ENCODE measurements around the gene FLVCR2. TPM values are rescaled to one million over a fixed set of nuclear protein-coding genes. Genes with fewer than 3 reads are reported as not detected.

FLVCR2 gene
- total and polyA plus RNA-seq, 2 donors (not counting 1 experiment from before 2014, with no cell fraction given) = 0.31 to 1.6 TPM

DNA sequence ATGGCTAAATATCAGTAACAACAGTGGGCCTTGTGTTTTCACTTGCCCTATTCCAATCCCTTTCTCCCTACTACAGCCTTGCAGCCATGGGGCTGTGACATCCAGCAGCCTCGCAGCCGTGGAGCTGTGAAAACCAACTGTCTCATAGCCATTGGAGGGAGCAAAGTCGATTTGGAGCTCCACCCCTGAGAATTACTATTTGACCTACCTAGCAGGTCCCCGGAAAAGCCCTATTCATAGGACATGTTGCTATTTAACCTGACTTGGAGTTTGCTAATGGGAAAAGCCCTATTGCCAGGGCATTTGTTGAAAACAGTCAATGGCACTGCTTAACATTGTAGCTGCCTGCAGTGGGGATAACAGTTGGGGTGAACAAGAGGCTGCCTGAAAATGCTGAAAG is 49.0 kb downstream of the FLVCR2 start:
- Mint-ChIP-seq H3K4me3 (no peak overlapping the region), H3K27ac (no peak overlapping the region), H3K27me3 (peaks cover 27% of the 10 kb centered on the region), H3K4me1 (peaks cover 14% of the 10 kb centered on the region), H3K9me3 (ENCODE audit: insufficient read depth) (no peaks in the 10 kb centered on the region)
- intact Hi-C loops (cut with micrococcal nuclease) = no loop called here
- TF ChIP-seq EZH2 (IDR thresholded peaks at IDR 0.05; ENCODE audit: borderline replicate concordance, insufficient read depth, low read depth, low read length, poor library complexity, severe bottlenecking) = no peak
- ATAC-seq (ENCODE audit: low read depth) (no peak), DNase-seq (no peak)
- CTCF ChIA-PET = interaction anchor here (1.4 to 2.0 kb wide), 2 partner anchors 10 to 27 kb away, joined by 4 to 5 read pairs; no protein-coding TSS in a partner anchor
- Histone ChIP-seq H4K20me1 (ENCODE audit: control insufficient read depth, insufficient read depth, low read length, poor library complexity, severe bottlenecking) (no peaks in the 10 kb centered on the region), H3K4me1 (ENCODE audit: control insufficient read depth in 2 of 2, insufficient read depth in 2 of 2, low read length in 2 of 2) (peaks cover 9 to 11% of the 10 kb centered on the region in 2 donors), H3K36me3 (replicated peaks in 1 of 2; ENCODE audit: control extremely low read depth in 1 of 2, control insufficient read depth in 1 of 2, extremely low read depth in 1 of 2, insufficient read depth in 2 of 2, low read length in 1 of 2) (no peaks in the 10 kb centered on the region), H3K4me2 (replicated peaks; ENCODE audit: low read depth, low read length, poor library complexity, severe bottlenecking) (no peak overlapping the region), H2AFZ (ENCODE audit: insufficient read depth, low read depth, low read length, poor library complexity, severe bottlenecking) (no peak overlapping the region), H3K79me2 (ENCODE audit: control insufficient read depth, insufficient read depth, low read length) (no peaks in the 10 kb centered on the region), H3K9me3 (ENCODE audit: control extremely low read depth in 1 of 3, control insufficient read depth in 2 of 3, insufficient read depth in 1 of 3, low read length in 2 of 3) (peaks cover 0 to 4% (median 0%) of the 10 kb centered on the region in 3 donors), H3K27ac (ENCODE audit: low read length in 2 of 2) (no peak overlapping the region), H3K27me3 (replicated peaks in 1 of 4; ENCODE audit: control extremely low read depth in 1 of 4, control insufficient read depth in 3 of 4, insufficient read depth in 4 of 4, low read length in 3 of 4) (peaks cover 0 to 15% (median 12%) of the 10 kb centered on the region in 4 experiments), H3K4me3 (ENCODE audit: control extremely low read depth in 1 of 5, extremely low read depth in 1 of 5, insufficient read depth in 1 of 5, low read depth in 2 of 5, low read length in 4 of 5) (no peak overlapping the region), H3K9ac (ENCODE audit: low read length) (no peak overlapping the region)
- POLR2A ChIA-PET = no interaction called here
- 100% methylated on average over 2 of the region's 4 CpGs for WGBS (ENCODE audit: insufficient coverage)

DNA sequence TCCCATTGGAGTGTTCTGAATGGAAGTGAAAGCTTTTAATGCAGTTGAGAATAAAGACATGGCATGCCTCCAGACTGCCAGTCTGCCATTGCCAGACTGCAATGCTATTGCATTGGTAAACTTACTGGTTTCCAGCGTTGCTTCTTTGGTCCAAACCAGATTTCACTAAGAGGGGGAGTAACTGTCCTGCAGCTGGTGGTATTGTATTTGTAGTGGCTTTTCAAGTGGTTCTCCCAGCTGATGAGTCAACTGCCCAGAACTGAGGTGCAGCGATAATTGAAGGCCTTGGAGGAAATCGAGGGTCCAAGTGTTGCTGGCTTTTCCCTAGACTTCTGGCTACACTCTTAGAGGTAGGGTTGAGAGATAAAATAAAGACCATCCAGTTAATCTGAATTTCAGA is 50.4 kb downstream of the FLVCR2 start:
- no peak overlapping the region for H3K4me3 ChIP-seq (ENCODE audit: control extremely low read depth in 1 of 5, extremely low read depth in 1 of 5, insufficient read depth in 1 of 5, low read depth in 2 of 5, low read length in 4 of 5)
- H2AFZ ChIP-seq (ENCODE audit: insufficient read depth, low read depth, low read length, poor library complexity, severe bottlenecking) = no peak overlapping the region
- H4K20me1 ChIP-seq (ENCODE audit: control insufficient read depth, insufficient read depth, low read length, poor library complexity, severe bottlenecking) = no peaks in the 10 kb centered on the region
- H3K4me1 ChIP-seq (ENCODE audit: control insufficient read depth in 2 of 2, insufficient read depth in 2 of 2, low read length in 2 of 2) = peaks cover 4 to 5% of the 10 kb centered on the region in 2 donors
- no peak overlapping the region for H3K9ac ChIP-seq (ENCODE audit: low read length)
- no peaks in the 10 kb centered on the region for H3K79me2 ChIP-seq (ENCODE audit: control insufficient read depth, insufficient read depth, low read length)
- H3K27ac ChIP-seq (ENCODE audit: low read length in 2 of 2) = no peak overlapping the region
- no peaks in the 10 kb centered on the region for H3K36me3 ChIP-seq (replicated peaks in 1 of 2; ENCODE audit: control extremely low read depth in 1 of 2, control insufficient read depth in 1 of 2, extremely low read depth in 1 of 2, insufficient read depth in 2 of 2, low read length in 1 of 2)
- Mint-ChIP-seq H3K27ac (no peak overlapping the region), H3K4me3 (no peak overlapping the region), H3K27me3 (peaks cover 22% of the 10 kb centered on the region), H3K9me3 (ENCODE audit: insufficient read depth) (no peaks in the 10 kb centered on the region), H3K4me1 (peaks cover 7% of the 10 kb centered on the region)
- H3K27me3 ChIP-seq (replicated peaks in 1 of 4; ENCODE audit: control extremely low read depth in 1 of 4, control insufficient read depth in 3 of 4, insufficient read depth in 4 of 4, low read length in 3 of 4) = peaks cover 0 to 15% (median 8%) of the 10 kb centered on the region in 4 experiments
- ATAC-seq (ENCODE audit: low read depth) = no peak
- TF ChIP-seq, protein P1, sequence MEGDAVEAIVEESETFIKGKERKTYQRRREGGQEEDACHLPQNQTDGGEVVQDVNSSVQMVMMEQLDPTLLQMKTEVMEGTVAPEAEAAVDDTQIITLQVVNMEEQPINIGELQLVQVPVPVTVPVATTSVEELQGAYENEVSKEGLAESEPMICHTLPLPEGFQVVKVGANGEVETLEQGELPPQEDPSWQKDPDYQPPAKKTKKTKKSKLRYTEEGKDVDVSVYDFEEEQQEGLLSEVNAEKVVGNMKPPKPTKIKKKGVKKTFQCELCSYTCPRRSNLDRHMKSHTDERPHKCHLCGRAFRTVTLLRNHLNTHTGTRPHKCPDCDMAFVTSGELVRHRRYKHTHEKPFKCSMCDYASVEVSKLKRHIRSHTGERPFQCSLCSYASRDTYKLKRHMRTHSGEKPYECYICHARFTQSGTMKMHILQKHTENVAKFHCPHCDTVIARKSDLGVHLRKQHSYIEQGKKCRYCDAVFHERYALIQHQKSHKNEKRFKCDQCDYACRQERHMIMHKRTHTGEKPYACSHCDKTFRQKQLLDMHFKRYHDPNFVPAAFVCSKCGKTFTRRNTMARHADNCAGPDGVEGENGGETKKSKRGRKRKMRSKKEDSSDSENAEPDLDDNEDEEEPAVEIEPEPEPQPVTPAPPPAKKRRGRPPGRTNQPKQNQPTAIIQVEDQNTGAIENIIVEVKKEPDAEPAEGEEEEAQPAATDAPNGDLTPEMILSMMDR (IDR thresholded peaks at IDR 0.05) = no peak
- no peak for TF ChIP-seq EZH2 (IDR thresholded peaks at IDR 0.05; ENCODE audit: borderline replicate concordance, insufficient read depth, low read depth, low read length, poor library complexity, severe bottlenecking)
- DNase-seq = no peak
- POLR2A ChIA-PET = no interaction called here
- no peak overlapping the region for H3K4me2 ChIP-seq (replicated peaks; ENCODE audit: low read depth, low read length, poor library complexity, severe bottlenecking)
- WGBS (ENCODE audit: insufficient coverage) = 100% methylated on average over 1 of the region's 3 CpGs
- intact Hi-C loops (cut with micrococcal nuclease) = no loop called here
- CTCF ChIA-PET = interaction anchor here (0.5 to 2.0 kb wide), 2 partner anchors 25 to 1390 kb away, joined by 3 to 5 read pairs; partner anchors contain the start of gene VSX2
- H3K9me3 ChIP-seq (ENCODE audit: control extremely low read depth in 1 of 3, control insufficient read depth in 2 of 3, insufficient read depth in 1 of 3, low read length in 2 of 3) = peaks cover 0 to 2% (median 0%) of the 10 kb centered on the region in 3 donors
